Activated naive CD8-positive, alpha-beta T cell treated with anti-CD3 and anti-CD28 coated beads, Interleukin-2, amount 10 ng/mL, durations not matched to agents 7 days and 5 days (primary cell): ENCODE results near the gene ZNF630. TPM values are rescaled to one million over a fixed set of nuclear protein-coding genes. Genes with fewer than 3 reads are reported as not detected.
"Not testable (repeated sequence)": the region's sequence is repeated elsewhere in the genome, so short reads cannot be mapped to it uniquely, and the experiment has no call there.

Experiments
- ATAC-seq: fragments of 150-1000 bp; cut with Tn5 transposase; one replicate; pipeline ENCODE4 v1.10.0; 2021; ENCODE audit warnings: low read depth, moderate library complexity
- POLR2A ChIA-PET: fragments of 350-600 bp; sonication (Branson Sonifier 250); formaldehyde crosslinking; loops from one replicate; lab custom pipeline; 2021; ENCODE audit warnings: antibody characterized with exemption; lab: Charles Lee
- DNase-seq: peaks from one replicate; pipeline ENCODE4 v3.0.0; 2021
- H3K27ac Mint-ChIP-seq: one replicate; pipeline ENCODE4 v1.8.0; 2022; ENCODE audit warnings: mild to moderate bottlenecking, mixed read lengths
- H3K27me3 Mint-ChIP-seq: one replicate; pipeline ENCODE4 v1.8.0; 2022; ENCODE audit warnings: mild to moderate bottlenecking, moderate library complexity, mixed read lengths
- H3K36me3 Mint-ChIP-seq: one replicate; pipeline ENCODE4 v1.8.0; 2021; ENCODE audit warnings: mild to moderate bottlenecking, mixed read lengths
- H3K4me1 Mint-ChIP-seq: one replicate; pipeline ENCODE4 v1.8.0; 2021; ENCODE audit warnings: mixed read lengths
- H3K4me3 Mint-ChIP-seq: one replicate; pipeline ENCODE4 v1.8.0; 2022; ENCODE audit warnings: mild to moderate bottlenecking, moderate library complexity, mixed read lengths
- H3K9me3 Mint-ChIP-seq: one replicate; pipeline ENCODE4 v1.8.0; 2021; ENCODE audit warnings: mixed read lengths
- total RNA-seq, 2 experiments: library from RNA; stranded (reverse); gene quantifications; one replicate each; pipeline ENCODE4 v1.2.3, GENCODE V29; 2021

The ZNF630 gene
- total RNA-seq, 2 experiments from 2014 or later: 3.7 to 3.8 TPM

DNA sequence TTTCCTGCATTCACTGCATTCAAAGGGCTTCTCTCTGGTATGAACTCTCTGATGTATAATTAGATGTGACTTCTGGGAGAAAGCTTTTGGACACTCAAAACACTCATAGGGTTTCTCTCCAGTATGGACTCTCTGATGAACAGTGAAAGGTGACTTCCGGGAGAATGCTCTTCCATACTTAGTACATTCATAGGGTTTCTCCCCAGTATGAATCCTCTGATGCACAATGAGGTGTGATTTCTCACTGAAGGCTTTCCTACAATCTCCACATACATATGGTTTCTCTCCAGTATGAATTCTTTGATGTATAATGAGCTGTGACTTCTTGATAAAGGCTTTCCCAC, 12.2 kb downstream of the ZNF630 start:
- ATAC-seq (no peak), DNase-seq (no peak)
- H3K27ac Mint-ChIP-seq: no peak overlapping the region
- POLR2A ChIA-PET: no interaction called here
- H3K4me3 Mint-ChIP-seq: no peak overlapping the region
- H3K27me3 Mint-ChIP-seq: no peaks in the 10 kb centered on the region
- peaks cover 42% of the 10 kb centered on the region for H3K36me3 Mint-ChIP-seq
- H3K4me1 Mint-ChIP-seq: peaks cover 2% of the 10 kb centered on the region
- H3K9me3 Mint-ChIP-seq: peaks cover 20% of the 10 kb centered on the region

- DNase-seq (no peak), ATAC-seq (no peak)
- H3K9me3 Mint-ChIP-seq: peaks cover 20% of the 10 kb centered on the region
- no peaks in the 10 kb centered on the region for H3K27me3 Mint-ChIP-seq
- no peak overlapping the region for H3K4me3 Mint-ChIP-seq
- peaks cover 42% of the 10 kb centered on the region for H3K36me3 Mint-ChIP-seq
- no peak overlapping the region for H3K27ac Mint-ChIP-seq
- POLR2A ChIA-PET: no interaction called here
- H3K4me1 Mint-ChIP-seq: peaks cover 2% of the 10 kb centered on the region
These were observed 12.7 kb downstream of the ZNF630 start for GRCh38 chrX:48058621-48059295.

GRCh38 chrX:48046846-48047245, 24.6 kb downstream of the ZNF630 start:
- no peak overlapping the region for H3K4me3 Mint-ChIP-seq
- ATAC-seq (no peak), DNase-seq (no peak)
- H3K9me3 Mint-ChIP-seq: no peaks in the 10 kb centered on the region
- no peaks in the 10 kb centered on the region for H3K36me3 Mint-ChIP-seq
- H3K27me3 Mint-ChIP-seq: no peaks in the 10 kb centered on the region
- H3K27ac Mint-ChIP-seq: no peak overlapping the region
- H3K4me1 Mint-ChIP-seq: peaks cover 1% of the 10 kb centered on the region
- POLR2A ChIA-PET: no interaction called here

DNA sequence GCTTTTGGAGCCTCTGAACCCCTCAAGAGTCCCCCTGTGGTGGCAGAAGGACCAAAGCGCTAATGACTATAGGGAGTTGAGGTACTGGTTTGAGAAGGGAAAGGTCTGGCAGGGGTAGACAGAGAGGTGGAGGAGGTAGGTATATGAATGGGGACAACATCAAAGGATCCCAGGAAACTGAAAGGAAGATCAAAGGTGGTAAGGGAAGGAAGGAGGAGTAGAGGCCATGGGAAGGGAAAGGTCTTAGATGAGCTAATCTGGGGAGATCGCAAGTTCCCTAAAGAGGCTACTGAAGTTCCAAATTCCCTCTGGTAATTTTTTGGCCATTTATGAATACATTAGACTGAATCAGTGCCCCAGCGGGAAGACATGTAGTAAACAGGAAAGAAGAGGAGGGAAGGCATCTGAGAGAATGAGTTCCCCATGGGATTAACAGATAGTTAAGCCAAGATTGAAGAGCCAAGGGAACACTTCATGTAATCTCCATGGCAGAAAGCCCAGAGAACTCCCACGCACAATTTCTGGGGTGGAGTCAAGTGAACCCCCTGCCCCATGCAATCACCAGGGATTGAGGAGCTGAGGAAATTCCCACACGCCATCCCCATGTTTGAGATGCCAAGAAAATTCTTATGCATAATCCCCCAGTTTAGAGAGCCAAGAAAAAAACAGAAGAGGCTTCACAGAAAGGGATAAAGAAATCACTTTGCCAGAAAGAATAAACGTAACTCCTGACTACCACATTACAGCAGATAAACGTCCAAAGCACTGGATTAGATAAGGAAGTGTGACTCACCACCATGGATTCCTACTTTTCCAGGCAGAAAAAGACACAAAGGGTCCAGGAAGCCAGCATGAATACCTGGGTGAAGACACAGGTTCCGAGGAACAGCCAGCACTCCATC, 25.8 kb downstream of the ZNF630 start:
- Mint-ChIP-seq H3K4me3 (no peak overlapping the region), H3K27me3 (no peaks in the 10 kb centered on the region), H3K36me3 (no peaks in the 10 kb centered on the region), H3K27ac (no peak overlapping the region), H3K4me1 (peaks cover 1% of the 10 kb centered on the region), H3K9me3 (no peaks in the 10 kb centered on the region)
- no peak for DNase-seq
- POLR2A ChIA-PET: no interaction called here
- ATAC-seq: no peak

GRCh38 chrX:48043056-48043455, 28.4 kb downstream of the ZNF630 start:
- no peak for ATAC-seq
- POLR2A ChIA-PET: no interaction called here
- no peak for DNase-seq
- no peaks in the 10 kb centered on the region for H3K9me3 Mint-ChIP-seq
- H3K36me3 Mint-ChIP-seq: no peaks in the 10 kb centered on the region
- no peak overlapping the region for H3K27ac Mint-ChIP-seq
- H3K27me3 Mint-ChIP-seq: no peaks in the 10 kb centered on the region
- H3K4me3 Mint-ChIP-seq: no peak overlapping the region
- H3K4me1 Mint-ChIP-seq: peaks cover 1% of the 10 kb centered on the region

GRCh38 chrX:48035891-48036290, 35.5 kb downstream of the ZNF630 start:
- ATAC-seq: no peak
- Mint-ChIP-seq H3K27me3 (no peaks in the 10 kb centered on the region), H3K36me3 (no peaks in the 10 kb centered on the region), H3K4me1 (no peaks in the 10 kb centered on the region), H3K9me3 (no peaks in the 10 kb centered on the region), H3K4me3 (no peak overlapping the region), H3K27ac (no peak overlapping the region)
- POLR2A ChIA-PET: no interaction called here
- no peak for DNase-seq

DNA sequence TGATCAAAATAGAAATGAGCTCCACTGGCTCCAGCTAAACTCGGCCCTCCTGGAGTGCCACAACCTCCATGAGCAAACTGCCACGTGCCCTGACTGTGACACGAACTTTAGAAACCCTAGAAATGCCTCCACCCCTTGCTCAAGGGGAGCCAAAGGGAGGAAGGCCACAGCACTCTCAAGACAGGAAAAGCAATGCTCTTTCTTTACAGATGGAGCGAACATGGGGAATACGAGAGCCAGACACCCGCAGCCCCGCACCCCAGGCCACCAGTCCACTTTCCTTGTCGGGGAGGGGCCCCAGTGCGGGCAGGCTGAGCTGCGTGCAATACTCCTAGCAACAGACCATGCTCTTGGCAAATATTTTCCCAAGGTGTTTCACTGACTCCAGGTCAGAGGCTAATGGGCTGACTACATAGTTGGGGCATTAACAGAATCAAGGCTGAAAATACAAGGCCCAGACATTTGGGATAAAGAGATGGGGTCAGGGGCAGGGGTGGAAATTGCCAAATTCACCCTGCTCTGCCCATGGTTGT, 40.7 kb downstream of the ZNF630 start:
- H3K27me3 Mint-ChIP-seq, H3K4me3 Mint-ChIP-seq, ATAC-seq, H3K27ac Mint-ChIP-seq, H3K9me3 Mint-ChIP-seq, H3K4me1 Mint-ChIP-seq, POLR2A ChIA-PET, DNase-seq, H3K36me3 Mint-ChIP-seq: not testable (repeated sequence)

DNA sequence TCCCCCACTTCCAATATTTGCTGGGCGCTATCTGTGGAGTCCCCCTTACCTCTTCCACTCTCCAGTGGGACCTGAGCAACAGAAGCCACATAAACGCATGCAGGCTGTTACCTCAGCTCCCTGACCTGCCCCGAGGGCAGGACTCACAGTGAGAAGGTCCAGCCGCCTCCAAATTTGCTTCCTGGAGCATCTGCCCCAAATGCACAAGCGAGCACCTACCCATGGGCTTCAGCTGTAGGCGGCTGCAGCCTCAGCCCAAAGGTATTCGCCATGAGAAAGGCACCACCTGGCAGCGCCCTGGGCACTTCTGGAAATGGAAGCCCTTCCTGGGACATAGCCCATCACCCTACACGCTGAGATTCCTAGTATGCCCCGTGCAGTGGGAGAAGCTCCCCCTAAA, 41.2 kb downstream of the ZNF630 start:
- H3K9me3 Mint-ChIP-seq: no peaks in the 10 kb centered on the region
- DNase-seq: no peak
- no peak overlapping the region for H3K4me3 Mint-ChIP-seq
- H3K27ac Mint-ChIP-seq: no peak overlapping the region
- no peaks in the 10 kb centered on the region for H3K36me3 Mint-ChIP-seq
- POLR2A ChIA-PET: no interaction called here
- ATAC-seq: no peak
- peaks cover 4% of the 10 kb centered on the region for H3K4me1 Mint-ChIP-seq
- H3K27me3 Mint-ChIP-seq: no peaks in the 10 kb centered on the region

DNA sequence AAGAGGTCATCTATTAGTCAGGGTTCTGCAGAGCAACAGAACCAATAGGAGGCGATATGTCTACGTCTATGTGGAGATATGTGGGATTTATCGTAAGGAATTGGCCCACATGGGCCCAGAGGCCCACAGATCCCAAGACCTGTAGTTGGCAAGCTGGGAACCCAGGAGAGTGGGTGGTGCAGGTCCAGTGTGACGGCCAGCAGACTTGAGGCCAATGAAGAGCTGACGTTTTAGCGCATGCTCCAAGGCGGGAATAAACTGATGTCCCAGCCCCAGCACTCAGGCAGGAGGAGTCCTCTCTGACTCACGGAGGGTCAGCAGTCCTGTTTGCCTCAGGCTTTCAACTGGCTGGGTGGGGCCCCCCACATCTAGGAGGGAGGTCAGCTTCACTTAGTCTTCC, 43.3 kb downstream of the ZNF630 start:
- Mint-ChIP-seq H3K4me3 (no peak overlapping the region), H3K27me3 (no peaks in the 10 kb centered on the region), H3K4me1 (peaks cover 4% of the 10 kb centered on the region), H3K36me3 (no peaks in the 10 kb centered on the region), H3K9me3 (no peaks in the 10 kb centered on the region), H3K27ac (no peak overlapping the region)
- ATAC-seq (no peak), DNase-seq (no peak)
- POLR2A ChIA-PET: no interaction called here

GRCh38 chrX:48027545-48027944, 43.9 kb downstream of the ZNF630 start:
- H3K9me3 Mint-ChIP-seq, POLR2A ChIA-PET: not testable (repeated sequence)

DNA sequence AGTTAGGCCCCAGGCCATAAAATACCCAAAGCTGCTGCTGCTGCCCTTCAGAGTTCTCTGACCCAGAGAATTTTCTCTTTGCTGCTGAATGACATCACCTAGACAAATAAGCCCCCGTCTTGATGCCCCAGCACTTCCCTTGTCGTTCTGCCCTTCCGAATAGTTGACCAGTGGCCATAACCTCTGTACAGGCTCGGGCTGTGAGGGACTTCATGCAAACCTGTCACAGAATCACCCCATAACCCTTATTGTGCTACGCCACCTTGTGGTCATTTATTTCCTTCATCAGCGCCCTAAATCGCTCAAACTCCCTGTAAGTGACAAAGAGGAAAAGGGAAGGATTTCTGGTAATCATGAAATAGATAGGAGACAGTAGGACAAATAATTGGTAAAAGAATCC, 45.9 kb downstream of the ZNF630 start:
- Mint-ChIP-seq H3K27me3 (no peaks in the 10 kb centered on the region), H3K4me1 (peaks cover 11% of the 10 kb centered on the region), H3K36me3 (peaks cover 2% of the 10 kb centered on the region), H3K9me3 (peaks cover 2% of the 10 kb centered on the region), H3K4me3 (no peak overlapping the region), H3K27ac (peak overlapping the region; percentile 54)
- POLR2A ChIA-PET: no interaction called here
- no peak for ATAC-seq
- DNase-seq: peak; percentile 30

More at GRCh38 chrX:48027545-48027944, 43.9 kb downstream of the ZNF630 start:
- H3K4me1 Mint-ChIP-seq, H3K27me3 Mint-ChIP-seq, H3K27ac Mint-ChIP-seq, DNase-seq, H3K4me3 Mint-ChIP-seq, ATAC-seq, H3K36me3 Mint-ChIP-seq: not testable (repeated sequence)

DNA sequence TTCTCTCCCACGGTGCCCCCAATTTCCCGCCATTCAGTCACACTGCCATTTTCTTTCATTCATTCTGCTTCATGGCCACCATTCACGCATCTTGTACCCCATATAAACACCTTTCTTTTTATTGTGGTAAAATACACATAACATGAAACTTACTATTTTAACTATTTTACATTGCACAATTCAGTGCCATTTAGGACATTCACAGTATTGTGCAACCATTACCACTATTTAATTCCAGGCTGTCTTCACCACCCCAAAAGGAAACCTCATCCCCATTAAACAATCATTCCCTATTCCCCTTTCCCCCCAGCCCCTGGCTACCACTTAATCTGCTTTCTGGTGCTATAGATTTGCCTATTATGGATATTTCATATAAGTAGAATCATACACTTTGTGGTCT, 48.7 kb downstream of the ZNF630 start:
- no peak for ATAC-seq
- POLR2A ChIA-PET: no interaction called here
- H3K27ac Mint-ChIP-seq: no peak overlapping the region
- peaks cover 2% of the 10 kb centered on the region for H3K36me3 Mint-ChIP-seq
- no peaks in the 10 kb centered on the region for H3K27me3 Mint-ChIP-seq
- no peak overlapping the region for H3K4me3 Mint-ChIP-seq
- H3K9me3 Mint-ChIP-seq: peaks cover 2% of the 10 kb centered on the region
- DNase-seq: no peak
- peaks cover 12% of the 10 kb centered on the region for H3K4me1 Mint-ChIP-seq

DNA sequence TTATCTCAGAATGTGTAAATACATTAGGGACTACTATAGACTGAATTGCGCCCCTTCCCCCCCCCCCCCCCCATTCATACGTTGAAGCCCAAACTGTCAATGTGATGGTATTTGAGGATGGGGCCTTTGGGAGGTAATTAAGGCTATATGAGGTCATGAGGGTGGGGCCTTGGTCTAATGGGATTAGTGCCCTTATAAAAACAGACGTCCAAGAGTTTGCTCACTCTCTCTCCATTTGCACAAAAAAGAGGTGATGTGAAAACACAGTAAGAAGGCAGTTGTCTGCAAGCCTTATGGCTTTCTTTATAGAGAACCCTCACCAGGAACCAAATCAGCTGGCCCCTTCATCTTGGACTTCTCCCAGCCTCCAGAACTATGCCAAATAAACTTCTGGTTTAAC, 49.3 kb downstream of the ZNF630 start:
- Mint-ChIP-seq H3K4me1 (peaks cover 12% of the 10 kb centered on the region), H3K4me3 (no peak overlapping the region), H3K36me3 (peaks cover 2% of the 10 kb centered on the region), H3K9me3 (peaks cover 2% of the 10 kb centered on the region), H3K27me3 (no peaks in the 10 kb centered on the region), H3K27ac (no peak overlapping the region)
- POLR2A ChIA-PET: no interaction called here
- ATAC-seq (no peak), DNase-seq (no peak)
